Measurements from ENCODE around the gene BSDC1. TPM values are rescaled to one million over a fixed set of nuclear protein-coding genes. Genes with fewer than 3 reads are reported as not detected.

The BSDC1 gene
- total RNA-seq, 1 experiment from 2014 or later: 47.0 TPM

- TF ChIP-seq REST (IDR thresholded peaks at IDR 0.05; ENCODE audit: low read depth) (no peak), JUND (IDR thresholded peaks at IDR 0.05) (no peak), POLR2AphosphoS5 (IDR thresholded peaks at IDR 0.05; ENCODE audit: low read depth, low read length) (no peak)
Measured at GRCh38 chr1:32327204-32327603, 67.0 kb downstream of the BSDC1 start (continued).

GRCh38 chr1:32321712-32322291 lies 72.4 kb downstream of the BSDC1 start:
- DNase-seq (ENCODE audit: low read depth, low spot score) (no peak), ATAC-seq (no peak)
- no peak overlapping the region for H3K4me3 ChIP-seq (replicated peaks in 1 of 2; ENCODE audit: low read depth in 1 of 2, low read length in 2 of 2)
- no peak overlapping the region for H3K4me2 ChIP-seq (ENCODE audit: low read length)
- no TSS peak for BruUV-seq (replicated peaks)
- H3K9me3 ChIP-seq (ENCODE audit: control insufficient read depth in 1 of 2, insufficient read depth in 1 of 2, low read depth in 1 of 2, low read length in 2 of 2): no peaks in the 10 kb centered on the region
- H3K27me3 ChIP-seq (ENCODE audit: insufficient read depth, low read length): no peaks in the 10 kb centered on the region
- ChIA-PET POLR2A (interaction anchor here (0.7 to 0.9 kb wide), 2 partner anchors 12 to 14 kb away, joined by 6 to 9 read pairs; partner anchors contain the start of gene MARCKSL1), CTCF (no interaction called here), RAD21 (ENCODE audit: low non-redundant PET in 1 of 2, low total read pairs in 2 of 2, uncharacterized antibody in 2 of 2, unreplicated experiment in 2 of 2) (interaction anchor here in 1 of 2 experiments (0.7 kb wide), 1 partner anchor 22 kb away, joined by 5 read pairs; no protein-coding TSS in a partner anchor)
- peaks cover 8 to 33% of the 10 kb centered on the region in 2 experiments; a peak in 3 of 4 replicates for H3K36me3 ChIP-seq (ENCODE audit: control insufficient read depth in 1 of 2, insufficient read depth in 2 of 2, low read length in 2 of 2)
- H3K9ac ChIP-seq (ENCODE audit: low read length): no peak overlapping the region
- intact Hi-C loops (cut with micrococcal nuclease): no loop called here
- peaks cover 0 to 7% of the 10 kb centered on the region in 2 experiments; a peak in 2 of 4 replicates for H3K4me1 ChIP-seq (ENCODE audit: control insufficient read depth in 1 of 2, insufficient read depth in 2 of 2, low read length in 2 of 2)
- TF ChIP-seq ZFX (IDR thresholded peaks at IDR 0.05): no peak
- TF ChIP-seq CEBPB (IDR thresholded peaks at IDR 0.05; ENCODE audit: low read depth): no peak
- H3K27ac ChIP-seq (ENCODE audit: low read depth, low read length): no peak overlapping the region
- H4K20me1 ChIP-seq (ENCODE audit: insufficient read depth): no peaks in the 10 kb centered on the region
- H3K9me2 ChIP-seq (ENCODE audit: insufficient read depth): no peaks in the 10 kb centered on the region
- no peak overlapping the region for H2AFZ ChIP-seq (ENCODE audit: low read depth, low read length, poor library complexity, severe bottlenecking)
- peaks cover 5% of the 10 kb centered on the region for H3K79me2 ChIP-seq (ENCODE audit: insufficient read depth, low read length)

Measured in HCT116 (cell line).